Breast epithelium (tissue), 3 donors: ENCODE results near the gene SSR2.

ENCODE experiments used
- POLR2A ChIP-seq: fragments of 450-650 bp; IDR thresholded peaks from one replicate; pipeline ENCODE4 v1.6.1; 2016; ENCODE audit warnings: antibody characterized with exemption, mild to moderate bottlenecking, moderate library complexity
- POLR2AphosphoS5 ChIP-seq, 3 donors: sonication (generic); formaldehyde crosslinking; IDR thresholded peaks; one replicate each; pipeline ENCODE4 v1.6.1; 2017; ENCODE audit warnings: antibody characterized with exemption in 3 of 3
- TF ChIP-seq, protein P1 (sequence below), 3 donors: fragments of 450-650 bp; IDR thresholded peaks; one replicate each; pipeline ENCODE4 v1.5.1; 2016 to 2017; ENCODE audit warnings: antibody characterized with exemption in 3 of 3, mild to moderate bottlenecking in 3 of 3, moderate library complexity in 3 of 3

DNA sequence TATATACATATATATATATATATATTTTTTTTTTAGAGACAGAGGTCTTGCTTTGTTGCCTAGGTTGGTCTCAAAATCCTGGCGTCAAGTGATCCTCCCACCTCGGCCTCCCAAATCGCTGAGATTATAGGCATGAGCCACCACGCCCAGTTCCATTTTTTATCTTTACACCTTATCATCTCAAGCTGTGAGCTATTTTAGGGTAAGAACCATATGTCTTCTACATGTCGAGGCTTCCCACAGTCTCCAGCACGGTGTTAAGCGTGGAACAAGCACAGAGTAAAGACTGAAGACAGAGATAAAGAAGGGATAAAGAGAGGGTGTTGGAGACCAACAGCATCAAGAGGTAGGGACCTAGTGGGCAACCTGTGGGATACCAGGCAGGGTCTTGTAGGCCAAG is 56.6 kb downstream of the SSR2 start:
- TF ChIP-seq, protein P1, sequence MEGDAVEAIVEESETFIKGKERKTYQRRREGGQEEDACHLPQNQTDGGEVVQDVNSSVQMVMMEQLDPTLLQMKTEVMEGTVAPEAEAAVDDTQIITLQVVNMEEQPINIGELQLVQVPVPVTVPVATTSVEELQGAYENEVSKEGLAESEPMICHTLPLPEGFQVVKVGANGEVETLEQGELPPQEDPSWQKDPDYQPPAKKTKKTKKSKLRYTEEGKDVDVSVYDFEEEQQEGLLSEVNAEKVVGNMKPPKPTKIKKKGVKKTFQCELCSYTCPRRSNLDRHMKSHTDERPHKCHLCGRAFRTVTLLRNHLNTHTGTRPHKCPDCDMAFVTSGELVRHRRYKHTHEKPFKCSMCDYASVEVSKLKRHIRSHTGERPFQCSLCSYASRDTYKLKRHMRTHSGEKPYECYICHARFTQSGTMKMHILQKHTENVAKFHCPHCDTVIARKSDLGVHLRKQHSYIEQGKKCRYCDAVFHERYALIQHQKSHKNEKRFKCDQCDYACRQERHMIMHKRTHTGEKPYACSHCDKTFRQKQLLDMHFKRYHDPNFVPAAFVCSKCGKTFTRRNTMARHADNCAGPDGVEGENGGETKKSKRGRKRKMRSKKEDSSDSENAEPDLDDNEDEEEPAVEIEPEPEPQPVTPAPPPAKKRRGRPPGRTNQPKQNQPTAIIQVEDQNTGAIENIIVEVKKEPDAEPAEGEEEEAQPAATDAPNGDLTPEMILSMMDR (IDR thresholded peaks at IDR 0.05) = no peak
- TF ChIP-seq POLR2A (no peak), POLR2AphosphoS5 (IDR thresholded peaks at IDR 0.05) (no peak)
